ENCODE measurements around the gene CDC34.

CDC34 gene

GRCh38 chr19:491146-491741 is 40.3 kb upstream of the CDC34 start:
- no peaks in the 10 kb centered on the region for H4K20me1 ChIP-seq
- no peak overlapping the region for H3K4me2 ChIP-seq
- H3K27me3 ChIP-seq: peaks cover 14% of the 10 kb centered on the region
- H3K36me3 ChIP-seq: no peaks in the 10 kb centered on the region
- H3K4me1 ChIP-seq: peaks cover 22% of the 10 kb centered on the region
- H3K9ac ChIP-seq: no peak overlapping the region
- no peak overlapping the region for H3K27ac ChIP-seq
- H3K9me3 ChIP-seq: peaks cover 8% of the 10 kb centered on the region; the same call in 1 of the 2 replicates
- H3K4me3 ChIP-seq: no peak overlapping the region
- TF ChIP-seq Cebpa-rat (IDR thresholded peaks at IDR 0.05): no peak

GRCh38 chr19:492091-492531 is 39.4 kb upstream of the CDC34 start:
- Histone ChIP-seq H3K4me3 (no peak overlapping the region), H3K27ac (no peak overlapping the region), H3K36me3 (no peaks in the 10 kb centered on the region), H3K9me3 (peaks cover 8% of the 10 kb centered on the region; the same call in 1 of the 2 replicates), H3K4me2 (no peak overlapping the region), H3K27me3 (peaks cover 17% of the 10 kb centered on the region), H4K20me1 (no peaks in the 10 kb centered on the region), H3K9ac (no peak overlapping the region), H3K4me1 (peaks cover 22% of the 10 kb centered on the region)
- no peak for TF ChIP-seq Cebpa-rat (IDR thresholded peaks at IDR 0.05)

GRCh38 chr19:493391-494170 is 38.0 kb upstream of the CDC34 start:
- H3K4me3 ChIP-seq: no peak overlapping the region
- no peaks in the 10 kb centered on the region for H3K36me3 ChIP-seq
- no peak for TF ChIP-seq Cebpa-rat (IDR thresholded peaks at IDR 0.05)
- peaks cover 8% of the 10 kb centered on the region; the same call in 1 of the 2 replicates for H3K9me3 ChIP-seq
- no peaks in the 10 kb centered on the region for H4K20me1 ChIP-seq
- peaks cover 23% of the 10 kb centered on the region for H3K4me1 ChIP-seq
- no peak overlapping the region for H3K27ac ChIP-seq
- H3K9ac ChIP-seq: no peak overlapping the region
- H3K4me2 ChIP-seq: no peak overlapping the region
- H3K27me3 ChIP-seq: peaks cover 31% of the 10 kb centered on the region

- Histone ChIP-seq H3K4me1 (peaks cover 28% of the 10 kb centered on the region), H3K4me2 (no peak overlapping the region; the same call in 1 of the 2 replicates), H3K9me3 (peaks cover 8% of the 10 kb centered on the region; the same call in 1 of the 2 replicates), H4K20me1 (no peaks in the 10 kb centered on the region), H3K9ac (no peak overlapping the region), H3K27me3 (peaks cover 37% of the 10 kb centered on the region), H3K4me3 (no peak overlapping the region), H3K27ac (no peak overlapping the region), H3K36me3 (no peaks in the 10 kb centered on the region)
- no peak for TF ChIP-seq Cebpa-rat (IDR thresholded peaks at IDR 0.05)
Measured at GRCh38 chr19:494171-495080, 37.1 kb upstream of the CDC34 start.

DNA sequence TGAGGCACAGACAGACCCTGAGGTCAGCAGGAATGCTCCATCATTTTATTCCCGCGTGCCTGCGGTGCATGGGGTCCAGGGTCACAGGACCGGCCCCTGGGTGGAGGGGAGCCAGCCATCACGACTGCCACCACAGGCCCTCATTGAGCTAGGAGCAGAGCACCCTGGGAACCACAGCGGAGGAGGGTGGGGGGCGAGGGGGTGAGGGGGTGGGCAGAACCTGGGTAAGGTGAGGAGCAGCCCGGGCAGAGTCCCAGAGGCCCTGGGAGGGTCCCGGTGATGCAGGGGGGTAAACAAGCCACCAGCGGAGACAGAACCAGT is 36.5 kb upstream of the CDC34 start:
- Histone ChIP-seq H3K4me1 (peaks cover 24% of the 10 kb centered on the region), H3K4me3 (no peak overlapping the region), H3K9me3 (peaks cover 8% of the 10 kb centered on the region; the same call in 1 of the 2 replicates), H3K27ac (no peak overlapping the region), H4K20me1 (no peaks in the 10 kb centered on the region), H3K27me3 (peaks cover 40% of the 10 kb centered on the region), H3K36me3 (no peaks in the 10 kb centered on the region), H3K4me2 (no peak overlapping the region), H3K9ac (no peak overlapping the region)
- TF ChIP-seq Cebpa-rat (IDR thresholded peaks at IDR 0.05): no peak

DNA sequence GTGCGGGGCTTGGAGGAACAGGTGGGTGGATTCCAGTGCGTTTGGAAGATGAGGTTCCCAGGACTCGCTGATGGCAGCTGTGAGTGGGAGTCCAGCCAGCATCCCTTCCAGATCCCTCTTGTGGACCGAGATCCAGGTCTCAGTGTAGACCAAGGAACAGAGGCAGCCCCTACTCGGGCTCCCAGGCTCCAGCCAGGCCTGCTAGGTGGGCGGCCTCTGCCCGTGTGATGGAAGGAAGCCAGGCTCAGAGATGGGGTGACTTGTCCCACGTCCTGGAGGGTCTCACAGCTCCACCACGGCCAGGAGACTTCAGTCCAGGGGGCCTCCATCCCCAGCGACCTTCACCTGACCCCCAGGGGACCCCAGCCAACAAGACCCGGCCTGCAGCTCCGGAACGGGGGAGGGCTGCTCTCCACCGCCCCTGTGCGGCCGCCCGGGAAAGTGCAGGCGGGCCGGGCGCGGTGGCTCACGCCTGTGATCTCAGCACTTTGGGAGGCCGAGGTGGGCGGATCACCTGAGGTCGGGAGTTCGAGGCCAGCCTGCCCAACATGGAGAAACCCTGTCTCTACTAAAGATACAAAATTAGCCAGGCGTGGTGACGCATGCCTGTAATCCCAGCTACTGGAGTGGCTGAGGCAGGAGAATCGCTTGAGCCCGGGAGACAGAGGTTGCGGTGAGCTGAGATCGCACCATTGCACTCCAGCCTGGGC is 36.0 kb upstream of the CDC34 start:
- peaks cover 19% of the 10 kb centered on the region for H3K4me1 ChIP-seq
- H3K27me3 ChIP-seq: peaks cover 40% of the 10 kb centered on the region
- H4K20me1 ChIP-seq: no peaks in the 10 kb centered on the region
- H3K4me3 ChIP-seq: no peak overlapping the region
- H3K9ac ChIP-seq: no peak overlapping the region
- H3K4me2 ChIP-seq: no peak overlapping the region
- TF ChIP-seq Cebpa-rat (IDR thresholded peaks at IDR 0.05): no peak
- H3K27ac ChIP-seq: no peak overlapping the region
- H3K36me3 ChIP-seq: no peaks in the 10 kb centered on the region
- peaks cover 8% of the 10 kb centered on the region; the same call in 1 of the 2 replicates for H3K9me3 ChIP-seq

DNA sequence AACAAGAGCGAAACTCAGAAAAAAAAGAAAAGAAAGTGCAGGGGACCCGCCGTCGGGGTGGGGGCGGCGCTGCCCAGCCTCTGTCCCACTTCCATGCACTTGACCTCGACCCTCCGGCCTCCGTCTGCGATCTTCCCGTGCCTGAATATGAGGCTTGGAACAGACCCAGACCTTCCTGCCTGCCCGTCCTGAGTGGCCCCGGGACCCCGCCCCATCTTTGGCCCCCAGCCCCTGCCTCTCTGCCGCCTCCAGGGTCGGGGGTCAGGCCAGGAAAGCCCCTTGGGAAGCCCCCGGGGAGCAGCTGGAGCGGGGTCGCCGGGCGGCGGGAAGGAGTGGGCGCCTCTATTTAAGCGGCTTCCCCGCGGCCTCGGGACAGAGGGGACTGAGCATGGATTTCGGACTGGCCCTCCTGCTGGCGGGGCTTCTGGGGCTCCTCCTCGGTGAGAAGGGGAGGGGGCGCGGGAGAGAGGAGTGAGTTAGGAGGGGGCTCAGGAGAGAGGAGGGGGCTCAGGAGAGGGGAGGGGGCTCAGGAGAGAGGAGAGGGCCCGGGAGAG is 35.4 kb upstream of the CDC34 start, which contains the start of gene MADCAM1:
MADCAM1 (plus strand) TSS at position 375 of the 554 bp plus-strand sequence; CDS start at position 389, 14 bp downstream.
- Histone ChIP-seq H3K36me3 (no peaks in the 10 kb centered on the region), H4K20me1 (no peaks in the 10 kb centered on the region), H3K9ac (no peak within 1 kb of the TSS), H3K27me3 (peaks cover 40% of the 10 kb centered on the region), H3K9me3 (peaks cover 8% of the 10 kb centered on the region; the same call in 1 of the 2 replicates), H3K4me1 (peaks cover 18% of the 10 kb centered on the region), H3K27ac (no peak within 1 kb of the TSS), H3K4me2 (peak within 1 kb of the TSS; percentile 84; the same call in 1 of the 2 replicates), H3K4me3 (no peak within 1 kb of the TSS; the same call in 1 of the 2 replicates)
- TF ChIP-seq Cebpa-rat (IDR thresholded peaks at IDR 0.05): no peak

- no peak for TF ChIP-seq Cebpa-rat (IDR thresholded peaks at IDR 0.05)
- Histone ChIP-seq H3K9me3 (peaks cover 8% of the 10 kb centered on the region; the same call in 1 of the 2 replicates), H3K4me2 (no peak overlapping the region), H3K27me3 (peaks cover 40% of the 10 kb centered on the region), H3K4me1 (peaks cover 18% of the 10 kb centered on the region), H3K36me3 (no peaks in the 10 kb centered on the region), H4K20me1 (no peaks in the 10 kb centered on the region), H3K4me3 (no peak overlapping the region), H3K9ac (no peak overlapping the region), H3K27ac (no peak overlapping the region)
Measured at GRCh38 chr19:496986-497385, 34.6 kb upstream of the CDC34 start.

GRCh38 chr19:497491-497868 is 34.1 kb upstream of the CDC34 start:
- Histone ChIP-seq H3K4me3 (peak overlapping the region; percentile 57; the same call in 1 of the 2 replicates), H3K4me1 (peaks cover 19% of the 10 kb centered on the region), H3K4me2 (peak overlapping the region; percentile 84; the same call in 1 of the 2 replicates)

More at GRCh38 chr19:497491-497868, 34.1 kb upstream of the CDC34 start:
- H4K20me1 ChIP-seq: no peaks in the 10 kb centered on the region
- TF ChIP-seq Cebpa-rat (IDR thresholded peaks at IDR 0.05): no peak
- no peak overlapping the region for H3K27ac ChIP-seq
- no peak overlapping the region for H3K9ac ChIP-seq
- no peaks in the 10 kb centered on the region for H3K36me3 ChIP-seq
- peaks cover 40% of the 10 kb centered on the region for H3K27me3 ChIP-seq
- H3K9me3 ChIP-seq: 0 out of 2 replicates have a peak, but pooled peaks cover 5% of the 10 kb centered on the region

Measured in BLaER1 (cell line).